MCF 10A (cell line): ENCODE measurements around the gene PSD2. TPM values are rescaled to one million over a fixed set of nuclear protein-coding genes. Genes with fewer than 3 reads are reported as not detected.

Source experiments
- BruUV-seq: library from RNA; stranded (reverse); fragments of 400-500 nt; replicated peaks from 2 replicates; lab custom pipeline; 2021; lab: Mats Ljungman, UMichigan
- CTCF ChIA-PET: fragments of 300-600 bp; sonication (Branson Sonifier 250); formaldehyde crosslinking; extraction: SDS; loops from one replicate; lab custom pipeline; 2021; ENCODE audit warnings: antibody characterized with exemption, inconsistent platforms; lab: Yijun Ruan, JAX
- POLR2A ChIA-PET: fragments of 300-600, 350-650 bp; sonication (Branson Sonifier 250); formaldehyde crosslinking; extraction: SDS; loops from one replicate; lab custom pipeline; 2020; ENCODE audit warnings: antibody characterized with exemption, inconsistent platforms; lab: Yijun Ruan, JAX
- DNase-seq: peaks from one replicate; pipeline ENCODE4 v3.0.0-alpha.2; 2018; ENCODE audit not compliant: unreplicated experiment
- H3K27ac Mint-ChIP-seq: one replicate; pipeline ENCODE4 v1.8.0; 2022; ENCODE audit warnings: mild to moderate bottlenecking, low read depth, mixed read lengths; ENCODE audit not compliant: unreplicated experiment
- H3K27me3 Mint-ChIP-seq: one replicate; pipeline ENCODE4 v1.8.0; 2022; ENCODE audit warnings: mixed read lengths; ENCODE audit not compliant: insufficient read depth, unreplicated experiment
- H3K36me3 Mint-ChIP-seq: one replicate; pipeline ENCODE4 v1.8.0; 2022; ENCODE audit warnings: mild to moderate bottlenecking, moderate library complexity, mixed read lengths; ENCODE audit not compliant: insufficient read depth, unreplicated experiment
- H3K4me1 Mint-ChIP-seq: one replicate; pipeline ENCODE4 v1.8.0; 2022; ENCODE audit warnings: mixed read lengths; ENCODE audit not compliant: insufficient read depth, unreplicated experiment
- H3K4me3 Mint-ChIP-seq: one replicate; pipeline ENCODE4 v1.8.0; 2022; ENCODE audit warnings: mild to moderate bottlenecking, moderate library complexity, mixed read lengths; ENCODE audit not compliant: unreplicated experiment
- H3K9me3 Mint-ChIP-seq: one replicate; pipeline ENCODE4 v1.8.0; 2022; ENCODE audit warnings: mixed read lengths; ENCODE audit not compliant: unreplicated experiment
- CTCF ChIP-seq: fragments of 200-600 bp; IDR thresholded peaks from one replicate; pipeline ENCODE4 v1.8.0; 2022; ENCODE audit warnings: antibody characterized with exemption, mild to moderate bottlenecking; ENCODE audit not compliant: unreplicated experiment
- intact Hi-C: fragments of 100-400 bp; cut with micrococcal nuclease; formaldehyde crosslinking; loops from 2 replicates; pipeline ENCODE4 v1.14.1; 2022
- total RNA-seq: library from RNA; stranded (reverse); gene quantifications from 2 replicates; pipeline ENCODE4 v1.2.3, GENCODE V29; 2022

PSD2 gene
- total RNA-seq, 1 experiment from 2014 or later: not detected

- Mint-ChIP-seq H3K36me3 (no peaks in the 10 kb centered on the region), H3K9me3 (no peaks in the 10 kb centered on the region), H3K27ac (no peak overlapping the region), H3K27me3 (peaks cover 66% of the 10 kb centered on the region), H3K4me1 (no peaks in the 10 kb centered on the region), H3K4me3 (peak overlapping the region; percentile 39)
- intact Hi-C loops: no loop called here
- TF ChIP-seq CTCF: no peak
- DNase-seq: no peak
- no TSS peak for BruUV-seq
- CTCF ChIA-PET: interaction anchor here (0.5 to 21.3 kb wide), 5 partner anchors 14 to 176 kb away, joined by 3 to 774 read pairs (median 3); no protein-coding TSS in a partner anchor
- POLR2A ChIA-PET: interaction anchor here (0.5 kb wide), 1 partner anchor 1565 kb away, joined by 5 read pairs; no protein-coding TSS in a partner anchor
Observed at GRCh38 chr5:139794067-139794846, 1.4 kb upstream of the PSD2 start.

GRCh38 chr5:139796061-139796806 is 626 bp downstream of the PSD2 start:
- Mint-ChIP-seq H3K27me3 (peaks cover 85% of the 10 kb centered on the region), H3K9me3 (no peaks in the 10 kb centered on the region), H3K27ac (no peak overlapping the region), H3K4me3 (no peak overlapping the region), H3K4me1 (no peaks in the 10 kb centered on the region), H3K36me3 (no peaks in the 10 kb centered on the region)
- intact Hi-C loops: no loop called here
- DNase-seq: no peak
- ChIA-PET CTCF (interaction anchor here (1.2 to 5.4 kb wide), 4 partner anchors 8 to 173 kb away, joined by 4 to 71 read pairs (median 32); no protein-coding TSS in a partner anchor), POLR2A (interaction anchor here (0.7 kb wide), 1 partner anchor 254 kb away, joined by 3 read pairs; no protein-coding TSS in a partner anchor)
- BruUV-seq: no TSS peak
- no peak for TF ChIP-seq CTCF

GRCh38 chr5:139797335-139797734 is 1.7 kb downstream of the PSD2 start:
- Mint-ChIP-seq H3K27ac (no peak overlapping the region), H3K4me3 (no peak overlapping the region), H3K36me3 (no peaks in the 10 kb centered on the region), H3K27me3 (peaks cover 85% of the 10 kb centered on the region), H3K9me3 (no peaks in the 10 kb centered on the region), H3K4me1 (no peaks in the 10 kb centered on the region)
- CTCF ChIA-PET: interaction anchor here (0.6 to 5.4 kb wide), 5 partner anchors 9 to 267 kb away, joined by 3 to 71 read pairs (median 15); no protein-coding TSS in a partner anchor
- intact Hi-C loops: no loop called here
- no peak for DNase-seq
- TF ChIP-seq CTCF: no peak
- POLR2A ChIA-PET: interaction anchor here (1.1 kb wide), 1 partner anchor 29 kb away, joined by 3 read pairs; no protein-coding TSS in a partner anchor
- BruUV-seq: no TSS peak
